ENCODE results near the gene CASD1.

GRCh38 chr7:94602181-94602580, 92.6 kb downstream of the CASD1 start:
- TF ChIP-seq TCF4 (CRISPR knock-in tag; IDR thresholded peaks at IDR 0.05; ENCODE audit: borderline replicate concordance) (no peak), PATZ1 (CRISPR knock-in tag; IDR thresholded peaks at IDR 0.05; ENCODE audit: borderline replicate concordance) (no peak), CSRNP3 (CRISPR knock-in tag; IDR thresholded peaks at IDR 0.05) (no peak), ZC3H10 (CRISPR knock-in tag; IDR thresholded peaks at IDR 0.05) (no peak), BACH2 (CRISPR knock-in tag; IDR thresholded peaks at IDR 0.05; ENCODE audit: borderline replicate concordance) (no peak), ZNF8 (CRISPR knock-in tag; IDR thresholded peaks at IDR 0.05) (no peak), CREB5 (CRISPR knock-in tag; IDR thresholded peaks at IDR 0.05; ENCODE audit: low read depth) (no peak), TSHZ2 (CRISPR knock-in tag; IDR thresholded peaks at IDR 0.05) (no peak), OSR1 (CRISPR knock-in tag; IDR thresholded peaks at IDR 0.05) (no peak), ZFP30 (CRISPR knock-in tag; IDR thresholded peaks at IDR 0.05) (no peak), CSDC2 (CRISPR knock-in tag; IDR thresholded peaks at IDR 0.05) (no peak), PPARA (CRISPR knock-in tag; IDR thresholded peaks at IDR 0.05; ENCODE audit: borderline replicate concordance) (no peak)
